Liver (tissue), 9 donors: ENCODE results near the gene DNTTIP2. TPM values are rescaled to one million over a fixed set of nuclear protein-coding genes. Genes with fewer than 3 reads are reported as not detected.

Experiments
- DNase-seq: peaks from one replicate; pipeline ENCODE4 v3.0.0-alpha.2; 2017; ENCODE audit warnings: low spot score
- H3K27ac ChIP-seq, 2 donors: one replicate each; pipeline ENCODE4 v1.7.0; 2013; ENCODE audit warnings: inconsistent platforms in 2 of 2, low read length in 2 of 2, control low read depth in 1 of 2, low read depth in 1 of 2, mild to moderate bottlenecking in 1 of 2
- H3K27me3 ChIP-seq, 4 donors: one replicate each; pipeline versions ENCODE4 v1.6.1 to v1.7.0; 2013; ENCODE audit warnings: low read length in 3 of 4, inconsistent platforms in 1 of 4, mild to moderate bottlenecking in 1 of 4, moderate library complexity in 1 of 4; ENCODE audit not compliant: control insufficient read depth in 4 of 4, insufficient read depth in 4 of 4
- H3K36me3 ChIP-seq, 4 donors: one replicate each; pipeline versions ENCODE4 v1.6.1 to v1.7.0; 2013; ENCODE audit warnings: low read length in 3 of 4, mild to moderate bottlenecking in 3 of 4, low read depth in 1 of 4, moderate library complexity in 1 of 4; ENCODE audit not compliant: control insufficient read depth in 4 of 4, insufficient read depth in 3 of 4
- H3K4me1 ChIP-seq, 4 donors: one replicate each; pipeline versions ENCODE4 v1.6.1 to v1.7.0; 2013; ENCODE audit warnings: low read length in 3 of 4, mild to moderate bottlenecking in 3 of 4, moderate library complexity in 1 of 4; ENCODE audit not compliant: control insufficient read depth in 4 of 4, insufficient read depth in 4 of 4
- H3K4me3 ChIP-seq, 3 donors: one replicate each; pipeline versions ENCODE4 v1.6.1 to v1.7.0; 2013; ENCODE audit warnings: low read length in 3 of 3, control low read depth in 1 of 3, low read depth in 1 of 3, mild to moderate bottlenecking in 1 of 3
- H3K9ac ChIP-seq, 2 donors: one replicate each; pipeline ENCODE4 v1.7.0; 2013; ENCODE audit warnings: low read length in 2 of 2, mild to moderate bottlenecking in 2 of 2, moderate library complexity in 2 of 2, control low read depth in 1 of 2, low read depth in 1 of 2
- H3K9me3 ChIP-seq, 4 donors: one replicate each; pipeline versions ENCODE4 v1.6.1 to v1.7.0; 2013; ENCODE audit warnings: low read length in 3 of 4; ENCODE audit not compliant: control insufficient read depth in 4 of 4
- FOXA1 ChIP-seq: IDR thresholded peaks from 2 replicates; pipeline ENCODE4 v1.6.1; 2016; ENCODE audit warnings: antibody characterized with exemption
- FOXA2 ChIP-seq: IDR thresholded peaks from 2 replicates; pipeline ENCODE4 v1.6.1; 2016; ENCODE audit warnings: antibody characterized with exemption
- GABPA ChIP-seq, 2 donors: IDR thresholded peaks in 1 of 2; conservative IDR thresholded peaks in 1 of 2; 2 replicates each; pipeline ENCODE4 v1.6.1; 2016; ENCODE audit warnings: antibody characterized with exemption in 2 of 2, mild to moderate bottlenecking in 1 of 2, moderate library complexity in 1 of 2
- HNF4A ChIP-seq, 2 donors: conservative IDR thresholded peaks; 2 replicates each; pipeline ENCODE4 v1.6.1; 2016; ENCODE audit warnings: antibody characterized with exemption in 2 of 2, mild to moderate bottlenecking in 2 of 2
- HNF4G ChIP-seq: IDR thresholded peaks from 2 replicates; pipeline ENCODE4 v1.6.1; 2016; ENCODE audit warnings: antibody characterized with exemption
- JUND ChIP-seq, 2 donors: IDR thresholded peaks; 2 replicates each; pipeline ENCODE4 v1.6.1; 2016; ENCODE audit warnings: antibody characterized with exemption in 2 of 2
- NR2F2 ChIP-seq: IDR thresholded peaks from 2 replicates; pipeline ENCODE4 v1.6.1; 2016; ENCODE audit warnings: antibody characterized with exemption
- RAD21 ChIP-seq, 2 donors: IDR thresholded peaks; 2 replicates each; pipeline ENCODE4 v1.6.1; 2016; ENCODE audit warnings: antibody characterized with exemption in 2 of 2, mild to moderate bottlenecking in 2 of 2
- RXRA ChIP-seq, 2 donors: IDR thresholded peaks; 2 replicates each; pipeline ENCODE4 v1.6.1; 2017 to 2018; ENCODE audit warnings: antibody characterized with exemption in 2 of 2, mild to moderate bottlenecking in 1 of 2
- SP1 ChIP-seq: IDR thresholded peaks from 2 replicates; pipeline ENCODE4 v1.6.1; 2018; ENCODE audit warnings: antibody characterized with exemption, mild to moderate bottlenecking
- TAF1 ChIP-seq: conservative IDR thresholded peaks from 2 replicates; pipeline ENCODE4 v1.6.1; 2016; ENCODE audit warnings: antibody characterized with exemption, mild to moderate bottlenecking
- WGBS: extraction: QIAGEN DNeasy Blood & Tissue Kit; methylation state at CpG from one replicate; pipeline ENCODE4 v1.1.7; 2013; 5-methylcytosine and 5-hydroxymethylcytosine counted together
- polyA plus RNA-seq, 2 donors: library from polyadenylated mRNA; stranded (reverse) in 1 of 2; unstranded in 1 of 2; fragments of 200-250 nt in 1 of 2; fragments of >200 nt in 1 of 2; fragmentation: Nextera tagmentation in 1 of 2; extraction: Ambion mirVana in 1 of 2; gene quantifications; one replicate each; pipeline versions ENCODE4 v1.2.1 to v1.2.3, GENCODE V29; 2013 to 2015
- total RNA-seq, 2 donors: library from RNA; depleted of rRNA; stranded (reverse); fragments of >200 nt; gene quantifications; one replicate each; pipeline ENCODE4 v1.2.3, GENCODE V29; 2014
- TF ChIP-seq, protein P1 (sequence below): IDR thresholded peaks from 2 replicates; pipeline ENCODE4 v1.6.1; 2016; ENCODE audit warnings: antibody characterized with exemption, mild to moderate bottlenecking
- TF ChIP-seq, protein P2 (sequence below): IDR thresholded peaks from 2 replicates; pipeline ENCODE4 v1.6.1; 2016; ENCODE audit warnings: antibody characterized with exemption
- TF ChIP-seq, protein P3 (sequence below): IDR thresholded peaks from 2 replicates; pipeline ENCODE4 v1.6.1; 2016; ENCODE audit warnings: antibody characterized with exemption
- donor health status: healthy.
- donor health status: healthy.
- donor health status: healthy.
- donor health status: healthy.
- donor health status: healthy.

The DNTTIP2 gene
- total and polyA plus RNA-seq, 4 donors: 10.9 to 19.7 (median 13.4) TPM

DNA sequence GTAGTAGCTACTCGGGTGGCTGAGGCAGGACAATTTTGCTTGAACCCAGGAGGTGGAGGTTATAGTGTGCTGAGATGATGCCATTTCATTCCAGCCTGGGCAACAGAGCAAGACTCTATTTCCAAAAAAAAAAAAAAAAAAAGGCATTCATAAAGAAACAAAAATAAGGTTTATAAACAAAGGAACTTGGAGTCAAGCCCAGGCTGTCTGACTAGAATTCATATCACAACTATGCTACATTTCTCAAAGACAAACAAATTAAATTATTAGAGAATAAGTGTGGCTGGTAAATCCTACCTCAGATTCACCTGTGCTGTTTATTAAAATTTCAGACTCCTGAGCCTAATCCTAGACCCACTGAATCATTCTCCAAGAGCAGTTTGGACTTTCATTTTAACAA lies 26.0 kb upstream of the DNTTIP2 start:
- H3K36me3 ChIP-seq: peaks cover 0 to 14% (median 6%) of the 10 kb centered on the region in 4 donors
- H3K4me3 ChIP-seq: no peak overlapping the region
- peak overlapping the region in 1 of 2 donors; percentile 5 for H3K9ac ChIP-seq
- H3K27ac ChIP-seq: peak overlapping the region; percentile 83 to 98
- H3K9me3 ChIP-seq: no peaks in the 10 kb centered on the region
- TF ChIP-seq, protein P1, sequence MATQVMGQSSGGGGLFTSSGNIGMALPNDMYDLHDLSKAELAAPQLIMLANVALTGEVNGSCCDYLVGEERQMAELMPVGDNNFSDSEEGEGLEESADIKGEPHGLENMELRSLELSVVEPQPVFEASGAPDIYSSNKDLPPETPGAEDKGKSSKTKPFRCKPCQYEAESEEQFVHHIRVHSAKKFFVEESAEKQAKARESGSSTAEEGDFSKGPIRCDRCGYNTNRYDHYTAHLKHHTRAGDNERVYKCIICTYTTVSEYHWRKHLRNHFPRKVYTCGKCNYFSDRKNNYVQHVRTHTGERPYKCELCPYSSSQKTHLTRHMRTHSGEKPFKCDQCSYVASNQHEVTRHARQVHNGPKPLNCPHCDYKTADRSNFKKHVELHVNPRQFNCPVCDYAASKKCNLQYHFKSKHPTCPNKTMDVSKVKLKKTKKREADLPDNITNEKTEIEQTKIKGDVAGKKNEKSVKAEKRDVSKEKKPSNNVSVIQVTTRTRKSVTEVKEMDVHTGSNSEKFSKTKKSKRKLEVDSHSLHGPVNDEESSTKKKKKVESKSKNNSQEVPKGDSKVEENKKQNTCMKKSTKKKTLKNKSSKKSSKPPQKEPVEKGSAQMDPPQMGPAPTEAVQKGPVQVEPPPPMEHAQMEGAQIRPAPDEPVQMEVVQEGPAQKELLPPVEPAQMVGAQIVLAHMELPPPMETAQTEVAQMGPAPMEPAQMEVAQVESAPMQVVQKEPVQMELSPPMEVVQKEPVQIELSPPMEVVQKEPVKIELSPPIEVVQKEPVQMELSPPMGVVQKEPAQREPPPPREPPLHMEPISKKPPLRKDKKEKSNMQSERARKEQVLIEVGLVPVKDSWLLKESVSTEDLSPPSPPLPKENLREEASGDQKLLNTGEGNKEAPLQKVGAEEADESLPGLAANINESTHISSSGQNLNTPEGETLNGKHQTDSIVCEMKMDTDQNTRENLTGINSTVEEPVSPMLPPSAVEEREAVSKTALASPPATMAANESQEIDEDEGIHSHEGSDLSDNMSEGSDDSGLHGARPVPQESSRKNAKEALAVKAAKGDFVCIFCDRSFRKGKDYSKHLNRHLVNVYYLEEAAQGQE: no peak
- TF ChIP-seq HNF4G (no peak), RXRA (IDR thresholded peaks at IDR 0.05) (no peak), FOXA1 (no peak), FOXA2 (no peak)
- TF ChIP-seq, protein P2, sequence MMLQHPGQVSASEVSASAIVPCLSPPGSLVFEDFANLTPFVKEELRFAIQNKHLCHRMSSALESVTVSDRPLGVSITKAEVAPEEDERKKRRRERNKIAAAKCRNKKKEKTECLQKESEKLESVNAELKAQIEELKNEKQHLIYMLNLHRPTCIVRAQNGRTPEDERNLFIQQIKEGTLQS: no peak
- H3K4me1 ChIP-seq: peaks cover 1 to 40% (median 31%) of the 10 kb centered on the region in 4 donors
- no peak for DNase-seq
- H3K27me3 ChIP-seq: no peaks in the 10 kb centered on the region
- 81% methylated on average over 1 of the region's 1 CpG for WGBS

DNA sequence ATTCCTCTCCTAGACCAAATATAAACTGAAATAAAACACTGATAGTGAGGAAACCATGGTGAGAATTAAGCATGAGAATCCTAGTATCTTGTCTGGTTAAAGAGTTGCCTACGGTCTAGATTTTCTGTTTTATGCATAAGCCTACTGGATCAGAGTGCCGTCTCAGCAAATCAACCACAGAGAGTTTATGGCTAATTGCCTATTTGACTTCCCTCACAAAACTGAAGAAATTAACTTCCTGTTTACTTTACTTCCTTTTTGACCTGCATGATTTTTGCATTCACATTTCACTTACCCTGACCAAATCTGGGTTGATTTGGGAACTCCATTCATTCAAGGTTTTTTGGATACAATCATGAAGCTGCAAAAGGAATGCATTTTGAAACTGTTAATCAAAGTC lies 25.2 kb upstream of the DNTTIP2 start:
- peak overlapping the region; percentile 58 to 83 for H3K27ac ChIP-seq
- no peak overlapping the region for H3K4me3 ChIP-seq
- H3K36me3 ChIP-seq: peaks cover 0 to 18% (median 9%) of the 10 kb centered on the region in 4 donors
- no peak for DNase-seq
- WGBS: 8% methylated on average over 2 of the region's 2 CpGs
- H3K27me3 ChIP-seq: no peaks in the 10 kb centered on the region
- H3K9me3 ChIP-seq: no peaks in the 10 kb centered on the region
- peaks cover 1 to 36% (median 29%) of the 10 kb centered on the region in 4 donors for H3K4me1 ChIP-seq
- peak overlapping the region in 1 of 2 donors; percentile 16 for H3K9ac ChIP-seq
- no peak for TF ChIP-seq FOXA2
- TF ChIP-seq, protein P2: no peak
- peak; percentile 49 for TF ChIP-seq SP1
- TF ChIP-seq RXRA (IDR thresholded peaks at IDR 0.05): peak in 1 of 2 donors; percentile 6
- TF ChIP-seq, protein P3, sequence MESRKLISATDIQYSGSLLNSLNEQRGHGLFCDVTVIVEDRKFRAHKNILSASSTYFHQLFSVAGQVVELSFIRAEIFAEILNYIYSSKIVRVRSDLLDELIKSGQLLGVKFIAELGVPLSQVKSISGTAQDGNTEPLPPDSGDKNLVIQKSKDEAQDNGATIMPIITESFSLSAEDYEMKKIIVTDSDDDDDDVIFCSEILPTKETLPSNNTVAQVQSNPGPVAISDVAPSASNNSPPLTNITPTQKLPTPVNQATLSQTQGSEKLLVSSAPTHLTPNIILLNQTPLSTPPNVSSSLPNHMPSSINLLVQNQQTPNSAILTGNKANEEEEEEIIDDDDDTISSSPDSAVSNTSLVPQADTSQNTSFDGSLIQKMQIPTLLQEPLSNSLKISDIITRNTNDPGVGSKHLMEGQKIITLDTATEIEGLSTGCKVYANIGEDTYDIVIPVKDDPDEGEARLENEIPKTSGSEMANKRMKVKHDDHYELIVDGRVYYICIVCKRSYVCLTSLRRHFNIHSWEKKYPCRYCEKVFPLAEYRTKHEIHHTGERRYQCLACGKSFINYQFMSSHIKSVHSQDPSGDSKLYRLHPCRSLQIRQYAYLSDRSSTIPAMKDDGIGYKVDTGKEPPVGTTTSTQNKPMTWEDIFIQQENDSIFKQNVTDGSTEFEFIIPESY: no peak
- TF ChIP-seq RAD21 (IDR thresholded peaks at IDR 0.05): peak in 1 of 2 donors; percentile 24
- TF ChIP-seq NR2F2: no peak
- TF ChIP-seq HNF4G: no peak
- no peak for TF ChIP-seq JUND (IDR thresholded peaks at IDR 0.05)
- TF ChIP-seq GABPA (IDR thresholded peaks at IDR 0.05 in 1 of 2, conservative IDR thresholded peaks at IDR 0.05 in 1 of 2): peak in 1 of 2 donors; percentile 33
- no peak for TF ChIP-seq TAF1
- TF ChIP-seq HNF4A (conservative IDR thresholded peaks at IDR 0.05): no peak
